ENCODE data around the gene FKBP1B.

GRCh38 chr2:24102677-24103076, 53.1 kb downstream of the FKBP1B start:
- TF ChIP-seq CTCF (conservative IDR thresholded peaks at IDR 0.05; ENCODE audit: low read depth, low read length) (no peak), EZH2 (IDR thresholded peaks at IDR 0.05; ENCODE audit: low read length, unreplicated experiment) (no peak), EZH2phosphoT487 (IDR thresholded peaks at IDR 0.05; ENCODE audit: borderline replicate concordance, low read length) (no peak)

Measured in PC-3 (cell line).